Stimulated activated CD4-positive, alpha-beta T cell treated with anti-CD3 and anti-CD28 coated beads, Interleukin-12 subunit alpha, Interleukin-12 subunit beta, amount 100 ng/mL, for 48 hours (primary cell): ENCODE data around the gene TST.

Experiments
- DNase-seq, 3 donors: peaks; one replicate each; pipeline ENCODE4 v3.0.0-alpha.2; 2020; ENCODE audit warnings: low read depth in 2 of 3, low spot score in 1 of 3

Gene TST

GRCh38 chr22:37019309-37020191 lies at the start of gene TST, which contains the start of gene MPST:
TST (minus strand) TSS chr22:37019447; CDS start chr22:37018732, 715 bp downstream.
MPST (plus strand) TSS chr22:37019742; CDS start chr22:37019837, 95 bp downstream.
- DNase-seq, result peak in 1 of 3 donors; percentile 28

GRCh38 chr22:37068859-37069258 lies 49.6 kb upstream of the TST start:
- no peak for DNase-seq

GRCh38 chr22:37067428-37067827 lies 48.2 kb upstream of the TST start:
- no peak for DNase-seq

GRCh38 chr22:37065961-37066360 lies 46.7 kb upstream of the TST start:
- DNase-seq, result no peak

- DNase-seq, result no peak
Measured at GRCh38 chr22:37065180-37065579, 45.9 kb upstream of the TST start.

GRCh38 chr22:37064553-37064952 lies 45.3 kb upstream of the TST start:
- DNase-seq, result no peak

GRCh38 chr22:37063431-37064420 lies 44.5 kb upstream of the TST start:
- DNase-seq, result no peak

GRCh38 chr22:37062702-37063381 lies 43.6 kb upstream of the TST start:
- no peak for DNase-seq

- no peak for DNase-seq
Measured at GRCh38 chr22:37062376-37062675, 43.1 kb upstream of the TST start.

GRCh38 chr22:37061611-37062375 lies 42.5 kb upstream of the TST start:
- no peak for DNase-seq

- peak; percentile 46 to 65 (median 60) for DNase-seq
Measured at GRCh38 chr22:37060801-37061610, 41.8 kb upstream of the TST start.

GRCh38 chr22:37059876-37060449 lies 40.7 kb upstream of the TST start:
- no peak for DNase-seq

GRCh38 chr22:37058917-37059701 lies 39.9 kb upstream of the TST start:
- no peak for DNase-seq

- DNase-seq, result no peak
Measured at GRCh38 chr22:37057796-37058510, 38.7 kb upstream of the TST start.

- DNase-seq, result no peak
Measured at GRCh38 chr22:37057226-37057625, 38.0 kb upstream of the TST start.

GRCh38 chr22:37056246-37056645 lies 37.0 kb upstream of the TST start:
- no peak for DNase-seq

GRCh38 chr22:37054600-37055365 lies 35.5 kb upstream of the TST start:
- DNase-seq, result no peak
